Coronary artery (tissue), 2 donors: ENCODE results near the gene FGF11.

Experiments used
- DNase-seq: peaks from one replicate; pipeline ENCODE4 v3.0.0-alpha.2; 2017; ENCODE audit warnings: low spot score
- H3K27ac ChIP-seq, 2 donors: fragments of 200-600 bp; sonication (generic); one replicate each; pipeline ENCODE4 v1.5.1; 2016 to 2019
- H3K4me3 ChIP-seq: fragments of 200-600 bp; sonication (generic); 2 replicates; pipeline ENCODE4 v1.5.1; 2016; ENCODE audit warnings: mild to moderate bottlenecking, moderate library complexity
- TF ChIP-seq, protein P1 (sequence below): fragments of 200-600 bp; sonication (generic); IDR thresholded peaks from one replicate; pipeline ENCODE4 v1.5.1; 2019; ENCODE audit warnings: antibody characterized with exemption

The FGF11 gene

DNA sequence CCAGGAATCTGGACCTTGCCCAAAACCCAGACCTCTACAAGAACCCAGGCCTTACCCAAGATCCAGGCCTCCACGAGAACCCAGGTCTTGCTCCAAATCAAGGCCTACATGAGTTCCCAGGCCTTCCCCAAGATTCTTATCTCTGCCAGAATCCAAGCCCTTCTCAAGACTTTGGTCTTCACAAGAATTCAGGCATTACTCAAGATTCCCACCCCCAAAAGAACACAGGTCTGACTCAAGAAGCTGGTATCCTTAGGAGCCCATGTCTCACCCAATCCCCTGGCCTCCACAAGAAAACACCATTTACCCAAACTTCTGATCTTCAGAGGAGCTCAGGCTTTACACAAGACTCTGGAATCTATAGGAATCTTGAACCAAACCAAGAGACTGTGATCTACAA, 8.1 kb upstream of the FGF11 start:
- Histone ChIP-seq H3K27ac (no peak overlapping the region), H3K4me3 (no peak overlapping the region)
- TF ChIP-seq, protein P1, sequence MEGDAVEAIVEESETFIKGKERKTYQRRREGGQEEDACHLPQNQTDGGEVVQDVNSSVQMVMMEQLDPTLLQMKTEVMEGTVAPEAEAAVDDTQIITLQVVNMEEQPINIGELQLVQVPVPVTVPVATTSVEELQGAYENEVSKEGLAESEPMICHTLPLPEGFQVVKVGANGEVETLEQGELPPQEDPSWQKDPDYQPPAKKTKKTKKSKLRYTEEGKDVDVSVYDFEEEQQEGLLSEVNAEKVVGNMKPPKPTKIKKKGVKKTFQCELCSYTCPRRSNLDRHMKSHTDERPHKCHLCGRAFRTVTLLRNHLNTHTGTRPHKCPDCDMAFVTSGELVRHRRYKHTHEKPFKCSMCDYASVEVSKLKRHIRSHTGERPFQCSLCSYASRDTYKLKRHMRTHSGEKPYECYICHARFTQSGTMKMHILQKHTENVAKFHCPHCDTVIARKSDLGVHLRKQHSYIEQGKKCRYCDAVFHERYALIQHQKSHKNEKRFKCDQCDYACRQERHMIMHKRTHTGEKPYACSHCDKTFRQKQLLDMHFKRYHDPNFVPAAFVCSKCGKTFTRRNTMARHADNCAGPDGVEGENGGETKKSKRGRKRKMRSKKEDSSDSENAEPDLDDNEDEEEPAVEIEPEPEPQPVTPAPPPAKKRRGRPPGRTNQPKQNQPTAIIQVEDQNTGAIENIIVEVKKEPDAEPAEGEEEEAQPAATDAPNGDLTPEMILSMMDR, result no peak
- DNase-seq, result no peak

DNA sequence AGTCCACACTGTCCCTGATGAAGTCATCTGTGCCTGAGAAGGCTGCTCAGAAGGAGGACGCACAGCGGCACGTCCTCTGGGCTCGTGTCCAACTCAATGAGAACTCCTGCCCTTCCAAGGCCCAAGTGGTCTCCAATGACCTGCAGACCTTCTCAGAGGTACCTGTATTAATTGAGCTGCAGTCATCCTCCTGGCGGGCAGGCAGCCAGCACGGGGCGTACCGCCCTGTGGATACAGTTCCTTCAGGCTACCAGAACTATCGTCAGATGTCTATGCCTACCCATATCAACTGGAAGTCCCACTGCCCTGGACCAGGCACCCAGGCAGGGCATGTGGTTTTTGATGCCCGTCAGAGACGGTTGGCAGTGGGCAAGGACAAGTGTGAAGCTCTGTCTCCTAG, 7.0 kb upstream of the FGF11 start:
- Histone ChIP-seq H3K27ac (no peak overlapping the region), H3K4me3 (no peak overlapping the region)
- TF ChIP-seq, protein P1, result no peak
- DNase-seq, result no peak

GRCh38 chr17:7435676-7436555, 3.4 kb upstream of the FGF11 start:
- Histone ChIP-seq H3K27ac (peak overlapping the region in 1 of 2 donors; percentile 86), H3K4me3 (peak overlapping the region; percentile 74)
- peak; percentile 85 for DNase-seq
- TF ChIP-seq, protein P1, result no peak

GRCh38 chr17:7436556-7437368, 2.5 kb upstream of the FGF11 start:
- DNase-seq, result peak; percentile 84
- Histone ChIP-seq H3K27ac (peak overlapping the region; percentile 40 to 86), H3K4me3 (peak overlapping the region; percentile 74)
- TF ChIP-seq, protein P1, result peak; percentile 80

- Histone ChIP-seq H3K27ac (peak overlapping the region in 1 of 2 donors; percentile 86), H3K4me3 (peak overlapping the region; percentile 74)
- DNase-seq, result no peak
- TF ChIP-seq, protein P1, result peak; percentile 7
Observed at GRCh38 chr17:7437369-7437863, 1.9 kb upstream of the FGF11 start.

DNA sequence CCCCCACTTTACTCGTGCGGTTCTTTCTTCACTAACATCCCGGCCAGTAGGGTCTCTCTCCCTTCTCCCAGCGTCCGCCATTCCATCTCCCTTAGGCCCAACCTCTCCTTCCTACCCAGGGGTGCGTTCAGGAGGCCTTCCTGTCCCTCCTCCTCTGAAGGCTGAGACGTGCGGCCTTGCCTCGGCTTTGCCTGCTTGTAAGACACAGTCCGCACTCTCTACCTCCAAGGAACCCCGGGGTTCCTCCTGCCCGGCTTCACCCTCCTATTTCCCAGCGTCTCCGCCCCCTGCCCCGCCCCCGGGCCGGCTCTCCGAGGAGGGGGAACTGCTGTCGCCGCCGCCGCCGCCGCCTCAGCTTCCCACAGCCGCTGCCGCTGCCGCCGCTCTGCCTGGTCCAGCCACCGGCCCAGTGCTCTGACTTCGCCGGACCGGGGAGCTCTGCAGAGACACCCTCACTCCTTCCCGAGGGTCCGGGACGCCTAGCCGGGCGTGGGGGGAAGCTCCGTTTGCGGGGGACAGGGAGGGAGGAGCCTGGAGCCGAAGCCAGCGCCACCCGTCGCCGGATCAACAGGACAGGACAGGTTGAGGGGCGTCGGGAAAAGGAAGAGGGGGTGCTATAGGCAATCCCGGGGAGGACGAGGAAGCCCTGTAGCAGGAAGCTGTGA, 1.2 kb upstream of the FGF11 start:
- DNase-seq, result no peak
- TF ChIP-seq, protein P1, result no peak
- H3K4me3 ChIP-seq, result peak overlapping the region; percentile 74

More for the DNA sequence above, 1.2 kb upstream of the FGF11 start:
- H3K27ac ChIP-seq, result peak overlapping the region in 1 of 2 donors; percentile 86
